ENCODE measurements around the gene GBP2.

GBP2 gene

GRCh38 chr1:89125240-89125912, 538 bp downstream of the GBP2 start:
- H3K4me1 ChIP-seq: peaks cover 14% of the 10 kb centered on the region
- no peak overlapping the region for H3K4me3 ChIP-seq
- H3K9ac ChIP-seq: no peak overlapping the region
- TF ChIP-seq Cebpa-rat (IDR thresholded peaks at IDR 0.05): no peak
- peak overlapping the region; percentile 45; the same call in 1 of the 2 replicates for H3K4me2 ChIP-seq
- no peaks in the 10 kb centered on the region for H4K20me1 ChIP-seq
- no peaks in the 10 kb centered on the region for H3K27me3 ChIP-seq
- H3K36me3 ChIP-seq: peaks cover 3% of the 10 kb centered on the region; the same call in 1 of the 2 replicates
- no peak overlapping the region for H3K27ac ChIP-seq
- H3K9me3 ChIP-seq: no peaks in the 10 kb centered on the region; the same call in 1 of the 2 replicates

- no peaks in the 10 kb centered on the region for H3K27me3 ChIP-seq
- no peak overlapping the region for H3K9ac ChIP-seq
- no peaks in the 10 kb centered on the region for H3K36me3 ChIP-seq
- no peak overlapping the region for H3K4me2 ChIP-seq
- H3K27ac ChIP-seq: no peak overlapping the region
- no peak overlapping the region for H3K4me3 ChIP-seq
- no peak for TF ChIP-seq Cebpa-rat (IDR thresholded peaks at IDR 0.05)
- peaks cover 4% of the 10 kb centered on the region; the same call in 1 of the 2 replicates for H3K4me1 ChIP-seq
- H3K9me3 ChIP-seq: no peaks in the 10 kb centered on the region
- no peaks in the 10 kb centered on the region for H4K20me1 ChIP-seq
Measured at GRCh38 chr1:89121641-89122040, 4.3 kb downstream of the GBP2 start.

- Histone ChIP-seq H3K36me3 (no peaks in the 10 kb centered on the region), H3K27me3 (no peaks in the 10 kb centered on the region), H3K27ac (no peak overlapping the region), H4K20me1 (no peaks in the 10 kb centered on the region), H3K4me2 (no peak overlapping the region), H3K4me3 (no peak overlapping the region), H3K4me1 (no peaks in the 10 kb centered on the region), H3K9me3 (no peaks in the 10 kb centered on the region), H3K9ac (no peak overlapping the region)
- TF ChIP-seq Cebpa-rat (IDR thresholded peaks at IDR 0.05): no peak
Measured at GRCh38 chr1:89114662-89115061, 11.3 kb downstream of the GBP2 start.

GRCh38 chr1:89112871-89113613, 12.9 kb downstream of the GBP2 start:
- H4K20me1 ChIP-seq: no peaks in the 10 kb centered on the region
- no peaks in the 10 kb centered on the region for H3K27me3 ChIP-seq
- H3K27ac ChIP-seq: no peak overlapping the region
- no peak overlapping the region for H3K9ac ChIP-seq
- TF ChIP-seq Cebpa-rat (IDR thresholded peaks at IDR 0.05): no peak
- H3K4me2 ChIP-seq: no peak overlapping the region
- no peak overlapping the region for H3K4me3 ChIP-seq
- H3K4me1 ChIP-seq: no peaks in the 10 kb centered on the region
- no peaks in the 10 kb centered on the region for H3K36me3 ChIP-seq
- H3K9me3 ChIP-seq: no peaks in the 10 kb centered on the region

- Histone ChIP-seq H3K27me3 (no peaks in the 10 kb centered on the region), H3K4me3 (no peak overlapping the region), H3K4me2 (no peak overlapping the region), H3K4me1 (no peaks in the 10 kb centered on the region), H3K36me3 (no peaks in the 10 kb centered on the region), H3K27ac (no peak overlapping the region), H4K20me1 (no peaks in the 10 kb centered on the region), H3K9ac (no peak overlapping the region), H3K9me3 (0 out of 2 replicates have a peak, but pooled peaks cover 5% of the 10 kb centered on the region)
- TF ChIP-seq Cebpa-rat (IDR thresholded peaks at IDR 0.05): no peak
Measured at GRCh38 chr1:89104687-89105086, 21.2 kb downstream of the GBP2 start.

- Histone ChIP-seq H3K36me3 (no peaks in the 10 kb centered on the region), H3K4me3 (no peak overlapping the region), H4K20me1 (no peaks in the 10 kb centered on the region), H3K4me2 (no peak overlapping the region), H3K27me3 (no peaks in the 10 kb centered on the region), H3K9ac (no peak overlapping the region), H3K9me3 (0 out of 2 replicates have a peak, but pooled peaks cover 5% of the 10 kb centered on the region), H3K4me1 (no peaks in the 10 kb centered on the region), H3K27ac (no peak overlapping the region)
- no peak for TF ChIP-seq Cebpa-rat (IDR thresholded peaks at IDR 0.05)
Measured at GRCh38 chr1:89104147-89104546, 21.8 kb downstream of the GBP2 start.

- TF ChIP-seq Cebpa-rat (IDR thresholded peaks at IDR 0.05): no peak
- H3K27ac ChIP-seq: no peak overlapping the region
- no peak overlapping the region for H3K9ac ChIP-seq
- H3K4me3 ChIP-seq: no peak overlapping the region
- H4K20me1 ChIP-seq: no peaks in the 10 kb centered on the region
- H3K36me3 ChIP-seq: no peaks in the 10 kb centered on the region
- no peaks in the 10 kb centered on the region for H3K4me1 ChIP-seq
- no peak overlapping the region for H3K4me2 ChIP-seq
- no peaks in the 10 kb centered on the region for H3K27me3 ChIP-seq
- H3K9me3 ChIP-seq: 0 out of 2 replicates have a peak, but pooled peaks cover 5% of the 10 kb centered on the region
Measured at GRCh38 chr1:89102021-89102420, 23.9 kb downstream of the GBP2 start.

GRCh38 chr1:89100412-89100811, 25.5 kb downstream of the GBP2 start:
- no peak overlapping the region for H3K27ac ChIP-seq
- no peaks in the 10 kb centered on the region for H3K27me3 ChIP-seq
- H4K20me1 ChIP-seq: no peaks in the 10 kb centered on the region
- TF ChIP-seq Cebpa-rat (IDR thresholded peaks at IDR 0.05): no peak
- H3K4me3 ChIP-seq: no peak overlapping the region
- H3K4me2 ChIP-seq: no peak overlapping the region
- no peaks in the 10 kb centered on the region for H3K4me1 ChIP-seq
- H3K36me3 ChIP-seq: no peaks in the 10 kb centered on the region
- H3K9ac ChIP-seq: no peak overlapping the region
- peaks cover 13% of the 10 kb centered on the region; the same call in 1 of the 2 replicates for H3K9me3 ChIP-seq

- Histone ChIP-seq H3K27ac (no peak overlapping the region), H3K4me1 (no peaks in the 10 kb centered on the region), H3K4me2 (no peak overlapping the region), H4K20me1 (no peaks in the 10 kb centered on the region), H3K27me3 (no peaks in the 10 kb centered on the region), H3K4me3 (no peak overlapping the region), H3K36me3 (no peaks in the 10 kb centered on the region), H3K9ac (no peak overlapping the region), H3K9me3 (peaks cover 13% of the 10 kb centered on the region; the same call in 1 of the 2 replicates)
- TF ChIP-seq Cebpa-rat (IDR thresholded peaks at IDR 0.05): no peak
Measured at GRCh38 chr1:89098857-89099256, 27.1 kb downstream of the GBP2 start.

GRCh38 chr1:89095737-89096136, 30.2 kb downstream of the GBP2 start:
- Histone ChIP-seq H3K4me3 (no peak overlapping the region), H4K20me1 (no peaks in the 10 kb centered on the region), H3K27me3 (no peaks in the 10 kb centered on the region), H3K27ac (no peak overlapping the region), H3K4me1 (no peaks in the 10 kb centered on the region), H3K36me3 (no peaks in the 10 kb centered on the region), H3K4me2 (no peak overlapping the region), H3K9ac (no peak overlapping the region), H3K9me3 (peaks cover 13% of the 10 kb centered on the region; the same call in 1 of the 2 replicates)
- TF ChIP-seq Cebpa-rat (IDR thresholded peaks at IDR 0.05): no peak
